ENCODE results near the gene S1PR1.

The S1PR1 gene

GRCh38 chr1:101259744-101260148 is 22.9 kb downstream of the S1PR1 start:
- no peak for DNase-seq
- Histone ChIP-seq H3K4me3 (ENCODE audit: low read depth, low read length) (no peak overlapping the region), H3K27ac (peak overlapping the region; percentile 74), H3K27me3 (replicated peaks) (no peaks in the 10 kb centered on the region), H3K36me3 (replicated peaks) (no peaks in the 10 kb centered on the region)
- in situ Hi-C loops (cut with HindIII; ENCODE audit: low pct_ligation_motif_present, low sequenced_read_pairs): no loop called here
- no peak for TF ChIP-seq CTCF (IDR thresholded peaks at IDR 0.05; ENCODE audit: low read depth, low read length, missing control alignments)

GRCh38 chr1:101260556-101261350 is 23.9 kb downstream of the S1PR1 start:
- DNase-seq: no peak
- H3K36me3 ChIP-seq (replicated peaks): no peaks in the 10 kb centered on the region
- no peak for TF ChIP-seq CTCF (IDR thresholded peaks at IDR 0.05; ENCODE audit: low read depth, low read length, missing control alignments)
- no peak overlapping the region for H3K4me3 ChIP-seq (ENCODE audit: low read depth, low read length)
- peak overlapping the region; percentile 74 for H3K27ac ChIP-seq
- H3K27me3 ChIP-seq (replicated peaks): no peaks in the 10 kb centered on the region
- in situ Hi-C loops (cut with HindIII; ENCODE audit: low pct_ligation_motif_present, low sequenced_read_pairs): no loop called here

GRCh38 chr1:101261623-101262022 is 24.8 kb downstream of the S1PR1 start:
- H3K4me3 ChIP-seq (ENCODE audit: low read depth, low read length): no peak overlapping the region
- H3K27ac ChIP-seq: no peak overlapping the region
- no peaks in the 10 kb centered on the region for H3K27me3 ChIP-seq (replicated peaks)
- in situ Hi-C loops (cut with HindIII; ENCODE audit: low pct_ligation_motif_present, low sequenced_read_pairs): no loop called here
- DNase-seq: no peak
- no peak for TF ChIP-seq CTCF (IDR thresholded peaks at IDR 0.05; ENCODE audit: low read depth, low read length, missing control alignments)
- H3K36me3 ChIP-seq (replicated peaks): no peaks in the 10 kb centered on the region

- no peak for DNase-seq
- H3K27me3 ChIP-seq (replicated peaks): no peaks in the 10 kb centered on the region
- in situ Hi-C loops (cut with HindIII; ENCODE audit: low pct_ligation_motif_present, low sequenced_read_pairs): no loop called here
- H3K36me3 ChIP-seq (replicated peaks): no peaks in the 10 kb centered on the region
- TF ChIP-seq CTCF (IDR thresholded peaks at IDR 0.05; ENCODE audit: low read depth, low read length, missing control alignments): no peak
- H3K4me3 ChIP-seq (ENCODE audit: low read depth, low read length): no peak overlapping the region
- no peak overlapping the region for H3K27ac ChIP-seq
These were observed 25.2 kb downstream of the S1PR1 start for GRCh38 chr1:101262060-101262459.

GRCh38 chr1:101262630-101263348 is 26.0 kb downstream of the S1PR1 start:
- no peak for TF ChIP-seq CTCF (IDR thresholded peaks at IDR 0.05; ENCODE audit: low read depth, low read length, missing control alignments)
- Histone ChIP-seq H3K27ac (no peak overlapping the region), H3K27me3 (replicated peaks) (no peaks in the 10 kb centered on the region), H3K4me3 (ENCODE audit: low read depth, low read length) (no peak overlapping the region), H3K36me3 (replicated peaks) (no peaks in the 10 kb centered on the region)
- no peak for DNase-seq
- in situ Hi-C loops (cut with HindIII; ENCODE audit: low pct_ligation_motif_present, low sequenced_read_pairs): no loop called here

Data from brain microvascular endothelial cell (primary cell).